ENCODE data around the gene APOBEC2. TPM values are rescaled to one million over a fixed set of nuclear protein-coding genes. Genes with fewer than 3 reads are reported as not detected.

Gene APOBEC2
- total RNA-seq, 1 donor from 2014 or later, result 664 TPM

- Histone ChIP-seq H3K27ac (ENCODE audit: low read depth, low read length) (no peak overlapping the region), H3K36me3 (ENCODE audit: control insufficient read depth in 3 of 3, insufficient read depth in 3 of 3, low read length in 3 of 3) (no peaks in the 10 kb centered on the region), H3K9ac (ENCODE audit: low read depth in 1 of 3, low read length in 3 of 3) (no peak overlapping the region), H3K9me3 (ENCODE audit: control insufficient read depth in 3 of 3, low read length in 3 of 3) (no peaks in the 10 kb centered on the region), H3K4me3 (ENCODE audit: low read length in 3 of 3) (no peak overlapping the region), H3K27me3 (ENCODE audit: control insufficient read depth in 3 of 3, insufficient read depth in 3 of 3, low read length in 3 of 3) (no peaks in the 10 kb centered on the region), H3K4me1 (ENCODE audit: control insufficient read depth in 3 of 3, insufficient read depth in 3 of 3, low read length in 3 of 3) (peaks cover 23 to 48% (median 28%) of the 10 kb centered on the region in 3 donors)
Measured at GRCh38 chr6:41043151-41043550, 9.9 kb upstream of the APOBEC2 start.

- Histone ChIP-seq H3K9ac (ENCODE audit: low read depth in 1 of 3, low read length in 3 of 3) (no peak overlapping the region), H3K9me3 (ENCODE audit: control insufficient read depth in 3 of 3, low read length in 3 of 3) (no peaks in the 10 kb centered on the region), H3K27ac (ENCODE audit: low read depth, low read length) (no peak overlapping the region), H3K4me1 (ENCODE audit: control insufficient read depth in 3 of 3, insufficient read depth in 3 of 3, low read length in 3 of 3) (peaks cover 42 to 54% (median 52%) of the 10 kb centered on the region in 3 donors), H3K4me3 (ENCODE audit: low read length in 3 of 3) (no peak overlapping the region), H3K27me3 (ENCODE audit: control insufficient read depth in 3 of 3, insufficient read depth in 3 of 3, low read length in 3 of 3) (no peaks in the 10 kb centered on the region), H3K36me3 (ENCODE audit: control insufficient read depth in 3 of 3, insufficient read depth in 3 of 3, low read length in 3 of 3) (no peaks in the 10 kb centered on the region)
Measured at GRCh38 chr6:41045664-41046063, 7.3 kb upstream of the APOBEC2 start.

GRCh38 chr6:41046084-41046483 lies 6.9 kb upstream of the APOBEC2 start:
- H3K27me3 ChIP-seq (ENCODE audit: control insufficient read depth in 3 of 3, insufficient read depth in 3 of 3, low read length in 3 of 3), result no peaks in the 10 kb centered on the region
- peaks cover 44 to 56% (median 52%) of the 10 kb centered on the region in 3 donors for H3K4me1 ChIP-seq (ENCODE audit: control insufficient read depth in 3 of 3, insufficient read depth in 3 of 3, low read length in 3 of 3)
- H3K9ac ChIP-seq (ENCODE audit: low read depth in 1 of 3, low read length in 3 of 3), result no peak overlapping the region
- H3K27ac ChIP-seq (ENCODE audit: low read depth, low read length), result no peak overlapping the region
- no peak overlapping the region for H3K4me3 ChIP-seq (ENCODE audit: low read length in 3 of 3)
- no peaks in the 10 kb centered on the region for H3K9me3 ChIP-seq (ENCODE audit: control insufficient read depth in 3 of 3, low read length in 3 of 3)
- H3K36me3 ChIP-seq (ENCODE audit: control insufficient read depth in 3 of 3, insufficient read depth in 3 of 3, low read length in 3 of 3), result no peaks in the 10 kb centered on the region

- Histone ChIP-seq H3K9ac (ENCODE audit: low read depth in 1 of 3, low read length in 3 of 3) (no peak overlapping the region), H3K27me3 (ENCODE audit: control insufficient read depth in 3 of 3, insufficient read depth in 3 of 3, low read length in 3 of 3) (no peaks in the 10 kb centered on the region), H3K36me3 (ENCODE audit: control insufficient read depth in 3 of 3, insufficient read depth in 3 of 3, low read length in 3 of 3) (no peaks in the 10 kb centered on the region), H3K4me3 (ENCODE audit: low read length in 3 of 3) (no peak overlapping the region), H3K4me1 (ENCODE audit: control insufficient read depth in 3 of 3, insufficient read depth in 3 of 3, low read length in 3 of 3) (peaks cover 56 to 69% (median 63%) of the 10 kb centered on the region in 3 donors), H3K27ac (ENCODE audit: low read depth, low read length) (no peak overlapping the region), H3K9me3 (ENCODE audit: control insufficient read depth in 3 of 3, low read length in 3 of 3) (no peaks in the 10 kb centered on the region)
Measured at GRCh38 chr6:41047306-41047705, 5.7 kb upstream of the APOBEC2 start.

DNA sequence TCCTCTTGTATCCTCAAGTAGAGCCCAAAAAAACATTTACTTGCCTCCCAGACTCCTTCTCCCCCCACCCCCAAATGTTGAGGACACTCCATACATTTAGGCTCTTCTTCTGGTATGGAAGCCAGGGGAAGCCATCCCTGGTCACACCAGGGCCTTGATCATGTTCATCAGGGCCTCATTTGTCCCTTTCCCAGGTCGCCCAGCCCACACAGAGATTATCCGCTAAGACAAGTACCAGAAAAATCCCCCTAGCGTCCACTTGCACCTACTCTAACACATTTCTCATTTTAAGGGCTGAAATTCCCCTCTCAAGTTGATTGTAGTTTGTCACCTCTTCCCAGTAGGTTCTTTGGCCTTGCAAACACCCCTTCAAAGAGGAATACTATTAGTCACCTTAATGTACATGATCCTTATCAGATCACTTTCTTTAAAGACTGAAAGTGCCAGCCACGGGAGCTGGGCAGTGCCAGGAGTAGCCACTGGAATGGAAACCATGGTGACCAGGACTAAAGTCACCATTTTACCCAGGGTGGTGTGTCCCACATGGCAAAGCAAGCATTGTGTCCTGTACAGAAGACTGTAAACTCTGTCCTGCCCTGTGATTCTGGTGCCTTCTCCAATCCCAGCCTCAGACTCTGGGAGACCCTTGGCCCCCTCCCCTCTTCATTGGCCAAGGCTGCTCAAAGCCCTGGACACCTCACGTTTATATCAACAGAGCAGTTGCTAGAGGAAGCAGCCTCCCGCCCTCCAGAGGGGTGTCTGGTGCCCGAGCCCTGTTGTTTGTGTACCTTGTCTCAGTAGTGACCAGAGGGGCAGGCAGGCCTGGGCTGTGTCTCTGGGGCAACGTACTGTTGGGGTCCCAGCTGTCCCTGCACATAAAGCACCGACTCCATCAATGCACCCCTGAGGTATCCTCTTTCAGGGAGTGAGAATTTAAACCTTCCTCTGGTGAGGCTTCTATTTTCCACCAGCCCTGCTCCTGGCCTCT lies 5.0 kb upstream of the APOBEC2 start:
- Histone ChIP-seq H3K9ac (ENCODE audit: low read depth in 1 of 3, low read length in 3 of 3) (peak overlapping the region in 2 of 3 donors; percentile 35 to 57), H3K27me3 (ENCODE audit: control insufficient read depth in 3 of 3, insufficient read depth in 3 of 3, low read length in 3 of 3) (no peaks in the 10 kb centered on the region), H3K4me1 (ENCODE audit: control insufficient read depth in 3 of 3, insufficient read depth in 3 of 3, low read length in 3 of 3) (peaks cover 62 to 75% (median 69%) of the 10 kb centered on the region in 3 donors), H3K4me3 (ENCODE audit: low read length in 3 of 3) (no peak overlapping the region), H3K36me3 (ENCODE audit: control insufficient read depth in 3 of 3, insufficient read depth in 3 of 3, low read length in 3 of 3) (no peaks in the 10 kb centered on the region), H3K27ac (ENCODE audit: low read depth, low read length) (peak overlapping the region; percentile 79), H3K9me3 (ENCODE audit: control insufficient read depth in 3 of 3, low read length in 3 of 3) (no peaks in the 10 kb centered on the region)

DNA sequence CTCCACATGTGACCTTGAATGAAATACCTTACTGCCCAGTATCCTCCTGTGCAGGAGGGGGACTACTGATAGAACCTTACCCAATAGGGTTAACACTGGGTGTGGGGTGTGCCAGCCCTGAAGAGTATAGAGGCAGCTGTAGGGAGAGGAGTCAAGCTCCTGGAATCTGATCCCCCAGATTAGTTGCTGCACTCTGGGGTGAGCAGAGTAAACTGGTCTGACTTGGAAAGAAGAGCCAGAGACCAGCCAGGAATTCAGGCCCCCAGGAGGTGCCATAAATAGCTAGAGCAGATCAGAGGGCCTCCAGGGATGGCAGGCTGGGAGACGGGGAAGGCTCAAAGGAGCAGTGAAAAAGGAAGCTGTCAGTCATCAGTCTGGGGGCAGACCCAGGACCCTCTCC lies 3.5 kb upstream of the APOBEC2 start:
- H3K36me3 ChIP-seq (ENCODE audit: control insufficient read depth in 3 of 3, insufficient read depth in 3 of 3, low read length in 3 of 3), result peaks cover 0 to 10% (median 0%) of the 10 kb centered on the region in 3 donors
- H3K27ac ChIP-seq (ENCODE audit: low read depth, low read length), result peak overlapping the region; percentile 79
- peaks cover 62 to 75% (median 69%) of the 10 kb centered on the region in 3 donors for H3K4me1 ChIP-seq (ENCODE audit: control insufficient read depth in 3 of 3, insufficient read depth in 3 of 3, low read length in 3 of 3)
- H3K9ac ChIP-seq (ENCODE audit: low read depth in 1 of 3, low read length in 3 of 3), result peak overlapping the region; percentile 35 to 69 (median 45)
- no peaks in the 10 kb centered on the region for H3K27me3 ChIP-seq (ENCODE audit: control insufficient read depth in 3 of 3, insufficient read depth in 3 of 3, low read length in 3 of 3)
- H3K4me3 ChIP-seq (ENCODE audit: low read length in 3 of 3), result peak overlapping the region; percentile 26 to 44 (median 35)
- no peaks in the 10 kb centered on the region for H3K9me3 ChIP-seq (ENCODE audit: control insufficient read depth in 3 of 3, low read length in 3 of 3)

- Histone ChIP-seq H3K27ac (ENCODE audit: low read depth, low read length) (peak overlapping the region; percentile 79), H3K36me3 (ENCODE audit: control insufficient read depth in 3 of 3, insufficient read depth in 3 of 3, low read length in 3 of 3) (peaks cover 0 to 15% (median 3%) of the 10 kb centered on the region in 3 donors), H3K9me3 (ENCODE audit: control insufficient read depth in 3 of 3, low read length in 3 of 3) (no peaks in the 10 kb centered on the region), H3K4me3 (ENCODE audit: low read length in 3 of 3) (peak overlapping the region; percentile 26 to 44 (median 35)), H3K9ac (ENCODE audit: low read depth in 1 of 3, low read length in 3 of 3) (peak overlapping the region; percentile 35 to 69 (median 45)), H3K4me1 (ENCODE audit: control insufficient read depth in 3 of 3, insufficient read depth in 3 of 3, low read length in 3 of 3) (peaks cover 62 to 75% (median 69%) of the 10 kb centered on the region in 3 donors), H3K27me3 (ENCODE audit: control insufficient read depth in 3 of 3, insufficient read depth in 3 of 3, low read length in 3 of 3) (no peaks in the 10 kb centered on the region)
Measured at GRCh38 chr6:41049955-41050354, 3.0 kb upstream of the APOBEC2 start.

DNA sequence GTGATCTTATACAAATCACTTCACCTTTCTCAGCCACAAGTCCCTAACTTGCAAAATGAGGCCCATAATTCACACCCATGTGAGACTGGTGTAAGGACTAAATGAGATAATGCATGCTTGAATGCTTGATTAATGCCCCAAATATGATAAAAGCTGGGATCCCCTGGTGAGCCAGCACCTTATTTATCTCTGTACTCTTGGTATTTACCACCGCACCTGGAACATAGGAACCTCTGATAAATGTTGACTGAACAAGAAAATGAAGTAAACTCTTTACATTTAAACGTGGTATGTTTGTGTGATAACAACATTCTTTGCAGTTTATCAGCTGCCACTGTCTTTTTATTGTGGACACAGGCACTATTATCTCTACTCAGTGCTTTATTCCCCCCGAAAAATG lies 2.5 kb upstream of the APOBEC2 start:
- H3K27me3 ChIP-seq (ENCODE audit: control insufficient read depth in 3 of 3, insufficient read depth in 3 of 3, low read length in 3 of 3), result no peaks in the 10 kb centered on the region
- peaks cover 3 to 20% (median 5%) of the 10 kb centered on the region in 3 donors for H3K36me3 ChIP-seq (ENCODE audit: control insufficient read depth in 3 of 3, insufficient read depth in 3 of 3, low read length in 3 of 3)
- peak overlapping the region in 1 of 3 donors; percentile 35 for H3K9ac ChIP-seq (ENCODE audit: low read depth in 1 of 3, low read length in 3 of 3)
- peak overlapping the region in 1 of 3 donors; percentile 44 for H3K4me3 ChIP-seq (ENCODE audit: low read length in 3 of 3)
- H3K27ac ChIP-seq (ENCODE audit: low read depth, low read length), result no peak overlapping the region
- H3K9me3 ChIP-seq (ENCODE audit: control insufficient read depth in 3 of 3, low read length in 3 of 3), result no peaks in the 10 kb centered on the region
- peaks cover 62 to 73% (median 64%) of the 10 kb centered on the region in 3 donors for H3K4me1 ChIP-seq (ENCODE audit: control insufficient read depth in 3 of 3, insufficient read depth in 3 of 3, low read length in 3 of 3)

- H3K27ac ChIP-seq (ENCODE audit: low read depth, low read length), result peak overlapping the region; percentile 94
- H3K9me3 ChIP-seq (ENCODE audit: control insufficient read depth in 3 of 3, low read length in 3 of 3), result no peaks in the 10 kb centered on the region
- H3K27me3 ChIP-seq (ENCODE audit: control insufficient read depth in 3 of 3, insufficient read depth in 3 of 3, low read length in 3 of 3), result no peaks in the 10 kb centered on the region
- H3K9ac ChIP-seq (ENCODE audit: low read depth in 1 of 3, low read length in 3 of 3), result peak overlapping the region; percentile 2 to 73 (median 29)
- H3K36me3 ChIP-seq (ENCODE audit: control insufficient read depth in 3 of 3, insufficient read depth in 3 of 3, low read length in 3 of 3), result peaks cover 8 to 30% (median 10%) of the 10 kb centered on the region in 3 donors
- H3K4me1 ChIP-seq (ENCODE audit: control insufficient read depth in 3 of 3, insufficient read depth in 3 of 3, low read length in 3 of 3), result peaks cover 52 to 65% (median 55%) of the 10 kb centered on the region in 3 donors
- peak overlapping the region in 1 of 3 donors; percentile 2 for H3K4me3 ChIP-seq (ENCODE audit: low read length in 3 of 3)
Measured at GRCh38 chr6:41051873-41052272, 1.1 kb upstream of the APOBEC2 start.

DNA sequence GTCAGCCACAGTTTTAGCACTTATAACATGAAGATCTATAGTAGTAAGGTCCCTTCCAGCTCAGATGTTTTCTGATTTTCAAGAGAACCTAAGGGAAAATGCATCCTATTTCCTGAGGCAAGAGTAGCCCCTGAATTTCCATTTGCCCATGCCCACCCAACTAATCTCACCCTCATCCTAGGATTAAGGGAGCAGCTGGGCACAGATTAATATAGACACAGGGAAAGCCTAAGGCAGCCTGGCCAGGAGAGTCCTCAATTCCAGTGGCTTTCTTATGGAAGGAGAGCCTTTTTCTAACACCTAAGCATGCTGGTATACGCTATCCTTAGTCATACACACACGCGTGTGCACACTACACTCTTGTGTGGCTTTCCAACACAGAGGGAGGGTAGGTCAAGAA lies 1.5 kb downstream of the APOBEC2 start:
- H3K4me1 ChIP-seq (ENCODE audit: control insufficient read depth in 3 of 3, insufficient read depth in 3 of 3, low read length in 3 of 3), result peaks cover 50 to 57% (median 54%) of the 10 kb centered on the region in 3 donors
- H3K36me3 ChIP-seq (ENCODE audit: control insufficient read depth in 3 of 3, insufficient read depth in 3 of 3, low read length in 3 of 3), result peaks cover 8 to 37% (median 17%) of the 10 kb centered on the region in 3 donors
- peak overlapping the region; percentile 94 for H3K27ac ChIP-seq (ENCODE audit: low read depth, low read length)
- H3K27me3 ChIP-seq (ENCODE audit: control insufficient read depth in 3 of 3, insufficient read depth in 3 of 3, low read length in 3 of 3), result no peaks in the 10 kb centered on the region
- peak overlapping the region; percentile 83 to 89 (median 88) for H3K4me3 ChIP-seq (ENCODE audit: low read length in 3 of 3)
- H3K9me3 ChIP-seq (ENCODE audit: control insufficient read depth in 3 of 3, low read length in 3 of 3), result no peaks in the 10 kb centered on the region
- H3K9ac ChIP-seq (ENCODE audit: low read depth in 1 of 3, low read length in 3 of 3), result peak overlapping the region; percentile 91 to 99 (median 96)

Measured in skeletal muscle tissue (tissue), 4 donors.